Eye (tissue), 1 donor: Measurements from ENCODE around the gene SLC43A3.
"Not testable (repeated sequence)": the region's sequence is repeated elsewhere in the genome, so short reads cannot be mapped to it uniquely, and the experiment has no call there.

ENCODE experiments used
- DNase-seq: peaks from one replicate; pipeline ENCODE4 v3.0.0-alpha.2; 2015

SLC43A3 gene

DNA sequence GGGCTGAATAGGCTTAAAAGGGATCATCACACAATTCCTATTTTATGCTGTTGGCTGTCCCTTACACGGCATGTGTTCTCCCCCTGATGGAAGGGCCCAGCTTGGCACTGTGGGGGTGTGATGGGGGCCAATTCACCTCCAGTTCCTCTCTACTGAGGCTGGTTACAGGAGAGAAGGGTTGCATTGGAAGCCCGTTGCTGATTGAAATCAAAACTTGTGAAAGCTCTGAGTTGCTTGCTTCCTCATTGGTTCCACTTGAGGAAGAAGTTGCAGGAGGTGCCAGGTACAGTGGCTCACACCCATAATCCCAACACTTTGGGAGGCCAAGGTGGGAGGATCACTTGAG is 23.1 kb downstream of the SLC43A3 start:
- DNase-seq: no peak

DNA sequence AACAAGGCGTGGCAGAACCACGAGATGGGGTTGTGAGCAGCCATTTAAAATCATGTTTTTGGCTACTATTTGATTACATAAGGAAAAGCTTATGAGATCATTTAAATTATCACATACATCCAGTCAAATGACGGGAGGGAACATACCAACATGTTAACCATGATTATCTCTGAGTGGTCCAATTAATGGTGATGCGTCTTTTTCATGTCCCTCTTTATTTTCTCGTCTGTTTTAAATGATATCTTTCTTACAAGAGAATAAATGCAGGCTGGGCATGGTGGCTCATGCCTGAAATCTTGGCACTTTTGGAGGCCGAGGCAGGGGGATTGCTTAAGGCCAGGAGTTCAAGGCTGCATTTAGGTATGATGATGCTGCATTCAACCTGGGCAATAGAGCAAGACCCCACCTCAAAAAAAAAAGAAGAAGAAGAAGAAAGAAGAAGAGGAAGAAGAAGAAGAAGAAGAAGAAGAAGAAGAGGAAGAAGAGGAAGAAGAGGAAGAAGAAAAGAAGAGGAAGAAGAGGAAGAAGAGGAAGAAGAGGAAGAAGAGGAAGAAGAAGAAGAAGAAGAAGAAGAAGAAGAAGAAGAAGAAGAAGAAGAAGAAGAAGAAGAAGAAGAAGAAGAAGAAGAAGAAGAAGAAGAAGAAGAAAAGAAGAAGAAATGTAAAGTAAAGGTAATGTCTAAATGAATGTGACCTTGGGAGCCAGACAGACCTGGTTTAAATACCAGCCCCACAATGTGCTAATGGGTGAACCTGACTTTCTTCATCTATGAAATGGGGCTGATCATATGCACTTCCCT is 23.7 kb downstream of the SLC43A3 start:
- not testable (repeated sequence) for DNase-seq

DNA sequence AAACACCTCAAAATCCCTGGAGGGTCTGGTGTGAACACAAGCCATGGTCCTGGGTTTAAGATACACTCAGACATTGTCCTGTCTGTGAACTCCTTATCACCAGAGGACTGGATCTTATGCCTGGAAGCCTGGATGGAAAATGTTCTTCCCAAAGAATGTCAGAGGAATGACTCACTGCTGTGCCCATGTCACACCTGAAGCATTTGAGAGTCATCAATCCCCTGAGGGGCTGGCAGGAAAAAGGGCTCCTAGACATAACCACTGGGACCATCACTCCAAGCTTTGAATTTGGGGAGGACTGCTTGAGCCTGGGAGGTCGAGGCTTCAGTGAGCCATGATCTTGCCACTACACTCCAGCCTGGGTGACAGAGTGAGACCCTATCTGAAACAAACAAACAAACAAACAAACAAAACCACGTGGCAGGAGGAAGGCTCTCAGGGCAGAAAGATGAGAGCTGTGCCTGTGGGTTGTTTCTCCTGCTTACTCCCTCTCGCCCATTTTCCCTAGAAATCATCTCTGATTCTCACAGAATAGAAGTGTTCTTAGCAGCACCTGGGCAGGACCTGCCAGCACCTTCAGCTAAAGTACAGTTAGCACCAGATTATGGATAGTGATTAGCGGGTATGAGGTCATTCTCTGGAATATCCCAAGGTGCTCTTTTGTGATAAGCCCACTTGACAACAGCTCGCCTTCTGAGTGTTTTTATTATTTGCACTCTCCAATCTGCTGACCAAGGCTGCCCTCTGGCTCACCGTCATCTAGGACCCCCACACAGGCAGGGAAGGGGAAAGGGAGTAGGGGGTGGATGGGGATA is 24.5 kb downstream of the SLC43A3 start:
- DNase-seq: no peak

DNA sequence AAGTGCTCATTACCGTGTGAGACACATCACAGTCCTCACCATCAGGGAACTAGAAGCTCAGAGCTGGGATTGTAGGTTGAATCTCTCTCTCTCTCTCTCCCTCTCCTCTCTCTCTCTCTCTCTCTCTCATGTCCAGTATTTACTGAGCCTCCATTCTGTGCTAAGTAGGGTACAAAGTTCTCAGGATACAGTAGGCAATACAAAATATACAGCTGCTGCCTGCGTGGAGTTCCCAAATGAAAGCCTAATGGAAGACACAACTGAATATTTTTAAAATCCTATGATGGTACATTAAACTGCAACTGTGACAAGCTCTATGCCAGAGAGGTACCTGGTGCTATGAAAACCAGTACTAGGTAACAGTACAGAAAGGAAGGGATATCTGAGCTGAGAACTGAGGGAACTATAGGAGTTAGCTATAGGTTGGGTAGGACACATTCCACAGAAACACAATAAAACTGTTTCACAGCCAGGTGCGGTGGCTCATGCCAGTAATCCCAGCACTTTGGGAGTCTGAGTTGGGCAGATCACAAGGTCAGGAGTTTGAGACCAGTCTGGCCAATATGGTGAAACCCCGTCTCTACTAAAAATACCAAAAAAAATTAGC is 26.8 kb downstream of the SLC43A3 start:
- no peak for DNase-seq

DNA sequence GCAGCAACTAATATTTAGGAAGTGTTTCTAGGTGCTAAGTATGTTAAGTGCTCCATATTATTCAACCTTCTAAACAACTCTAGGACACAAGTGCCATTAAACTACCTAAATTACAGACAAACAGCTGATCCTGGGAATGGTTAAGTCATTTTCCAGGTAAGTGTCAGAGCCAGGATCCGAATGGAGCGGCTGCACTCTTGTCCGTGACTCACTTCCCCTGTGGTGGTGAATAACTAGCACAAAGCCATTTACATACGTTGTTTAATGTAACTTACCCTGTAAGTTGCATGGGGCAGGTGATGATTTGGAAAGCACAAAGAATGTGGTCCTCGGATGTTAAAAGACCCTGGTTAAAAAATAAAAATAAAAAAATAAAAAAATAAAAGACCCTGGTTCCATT is 27.7 kb downstream of the SLC43A3 start:
- DNase-seq: no peak

DNA sequence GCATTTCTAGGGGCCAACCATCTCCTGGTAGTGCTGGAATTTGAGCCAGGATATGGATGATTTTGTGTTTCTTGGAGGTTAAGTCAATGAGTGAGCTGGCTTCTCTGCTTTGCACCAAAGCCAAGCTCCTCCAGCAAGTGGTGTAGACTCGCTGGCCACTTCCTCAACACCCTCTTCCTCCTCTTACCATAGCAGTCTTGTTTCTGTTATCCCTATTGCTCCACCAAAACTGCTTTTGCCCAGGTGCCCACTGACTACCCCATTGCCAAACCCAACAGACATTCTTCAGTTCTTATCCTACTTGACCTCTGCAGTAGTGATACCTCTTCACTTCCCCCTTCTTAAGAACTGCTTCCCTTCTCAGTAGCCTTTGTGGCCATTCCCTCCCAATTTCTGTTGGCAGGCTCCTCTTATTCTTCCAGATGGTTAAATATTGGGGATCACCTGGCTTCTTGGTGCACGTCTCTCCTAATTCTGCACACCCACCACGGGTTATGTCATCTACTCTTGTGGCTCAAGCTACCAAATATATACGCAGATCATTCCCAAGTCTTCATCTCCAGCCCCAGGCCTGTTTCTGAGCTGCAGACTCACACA is 29.4 kb downstream of the SLC43A3 start:
- no peak for DNase-seq

DNA sequence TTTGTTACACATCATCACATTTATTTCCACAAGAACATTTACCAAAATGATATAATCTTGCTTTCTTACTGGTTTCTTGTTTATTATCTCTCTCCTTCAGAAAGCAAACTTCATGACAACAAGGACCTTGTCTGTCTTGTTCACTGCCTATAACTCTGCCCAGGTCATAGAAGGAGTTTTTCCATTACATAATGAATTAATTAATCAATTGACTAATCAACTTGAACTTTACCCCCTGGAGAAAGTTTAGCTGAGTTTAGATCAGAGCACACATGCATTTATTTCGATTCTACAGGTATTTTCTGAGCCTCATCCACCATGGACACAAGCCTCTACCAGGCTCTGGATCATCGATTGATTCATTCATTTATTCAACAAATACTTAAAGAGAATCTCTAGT is 30.2 kb downstream of the SLC43A3 start:
- no peak for DNase-seq

DNA sequence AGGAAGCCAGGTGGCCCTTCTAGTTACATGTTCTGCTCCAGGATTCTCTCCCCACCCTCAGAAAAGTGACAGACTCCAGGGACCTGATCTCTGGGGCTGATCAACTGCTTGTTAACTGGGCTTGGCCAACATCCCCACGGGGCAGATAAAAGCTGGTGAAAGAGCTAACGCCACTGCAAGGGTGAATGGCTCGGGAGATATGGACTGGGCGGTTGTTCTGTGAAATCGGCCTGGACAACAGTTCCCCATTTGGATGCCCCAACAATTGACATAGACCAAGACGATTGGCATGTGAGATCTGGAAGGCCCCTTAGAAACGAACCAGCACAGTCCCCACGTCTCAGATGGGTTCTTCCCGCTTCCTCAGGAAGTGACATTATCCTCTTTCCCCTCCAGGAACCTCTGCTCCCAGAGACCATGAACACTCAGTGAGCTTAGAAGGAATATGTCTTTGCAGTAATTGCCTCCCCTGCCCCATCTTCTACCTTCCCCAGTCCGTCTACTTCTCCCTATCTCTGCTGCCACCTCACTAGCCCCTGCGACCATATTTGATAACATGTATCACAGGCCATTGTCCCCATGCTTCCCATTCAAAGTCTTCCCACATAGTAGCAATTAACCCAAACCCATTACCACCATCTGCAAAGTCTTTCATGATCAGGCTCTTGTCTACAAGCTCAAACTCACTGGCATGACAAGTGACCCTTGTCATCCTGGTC is 30.9 kb downstream of the SLC43A3 start:
- DNase-seq: no peak

DNA sequence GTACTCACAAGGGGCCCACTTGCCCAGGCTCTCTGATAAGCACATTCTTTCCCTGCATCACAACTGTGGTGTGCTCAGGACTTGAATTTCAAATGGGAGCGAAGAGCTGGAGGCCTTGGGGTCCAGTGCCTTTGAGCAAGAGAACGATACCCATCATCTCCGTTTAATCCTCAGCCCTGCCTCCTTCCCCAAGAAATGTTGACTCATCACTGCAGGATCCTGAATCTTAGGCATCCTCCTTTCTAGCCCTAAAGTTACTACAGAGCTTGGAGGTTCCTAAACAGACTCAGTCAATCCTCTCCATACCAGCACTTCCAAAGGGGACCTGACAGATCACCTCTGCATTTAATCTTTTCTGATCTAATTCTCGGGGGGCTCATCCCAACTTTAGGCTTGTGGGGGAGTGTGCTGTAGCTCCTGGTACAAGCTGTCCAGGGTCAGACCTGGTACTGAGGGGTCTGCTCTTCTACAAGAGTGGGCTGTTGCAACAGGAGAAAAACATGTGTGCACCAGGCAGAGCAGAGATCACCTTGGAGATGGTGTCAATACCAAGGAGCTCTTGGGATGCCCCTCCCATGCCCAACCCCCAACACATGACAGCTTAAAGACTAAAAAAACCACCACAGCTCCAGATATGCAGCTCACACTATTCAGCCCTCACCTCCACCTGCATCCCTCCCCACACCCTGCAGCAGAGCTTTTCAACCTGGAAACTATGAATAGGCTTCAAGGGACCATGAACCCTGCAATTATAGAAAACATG is 32.5 kb downstream of the SLC43A3 start:
- no peak for DNase-seq

DNA sequence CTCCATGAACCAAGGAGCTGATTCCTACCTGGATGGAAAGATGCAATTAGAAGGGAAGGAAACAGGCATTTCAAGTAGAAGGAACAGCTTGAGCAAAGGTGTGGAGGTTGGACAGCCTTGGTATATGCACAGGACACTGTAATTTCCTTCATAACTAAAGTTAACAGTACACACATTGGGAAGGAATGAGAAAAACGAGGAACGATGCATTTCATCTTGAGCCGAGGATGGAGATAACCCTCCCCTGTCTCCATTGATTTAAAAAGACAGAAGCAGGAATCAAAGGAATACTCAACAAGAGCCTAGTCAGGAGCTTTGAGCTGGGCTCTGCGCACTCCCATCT is 34.2 kb downstream of the SLC43A3 start:
- DNase-seq: no peak

DNA sequence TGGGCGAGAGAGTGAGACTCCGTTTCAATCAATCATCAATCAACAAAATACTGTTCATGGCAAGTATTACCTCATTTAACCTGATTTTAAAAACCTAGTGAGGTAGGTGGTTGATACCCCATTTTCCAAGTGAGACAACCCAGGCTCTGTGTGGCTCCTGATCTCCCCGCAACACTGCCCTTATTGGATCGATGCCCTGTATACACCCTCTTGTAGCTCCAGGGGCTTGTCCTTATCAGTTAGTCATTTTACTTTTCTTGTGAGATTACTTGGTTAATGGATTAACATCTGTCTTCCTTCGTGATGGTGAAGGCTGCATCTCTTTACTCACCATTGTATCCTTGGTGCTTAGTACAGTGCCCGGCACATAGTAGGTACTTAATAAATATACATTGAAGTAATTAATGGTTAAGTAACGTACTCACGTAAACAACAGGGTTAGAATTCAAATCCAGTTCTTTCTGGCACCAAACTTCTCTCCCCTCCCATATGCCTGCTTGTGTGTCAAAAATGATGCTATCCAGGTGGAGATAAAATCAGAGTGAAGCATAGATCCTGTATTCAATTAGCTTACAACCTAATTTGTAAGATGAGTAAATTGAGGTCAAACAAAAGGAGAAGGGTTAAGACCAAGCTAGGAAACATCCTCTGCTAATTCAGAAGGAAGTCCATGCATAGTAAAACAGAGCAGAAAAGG is 34.7 kb downstream of the SLC43A3 start:
- DNase-seq: no peak

DNA sequence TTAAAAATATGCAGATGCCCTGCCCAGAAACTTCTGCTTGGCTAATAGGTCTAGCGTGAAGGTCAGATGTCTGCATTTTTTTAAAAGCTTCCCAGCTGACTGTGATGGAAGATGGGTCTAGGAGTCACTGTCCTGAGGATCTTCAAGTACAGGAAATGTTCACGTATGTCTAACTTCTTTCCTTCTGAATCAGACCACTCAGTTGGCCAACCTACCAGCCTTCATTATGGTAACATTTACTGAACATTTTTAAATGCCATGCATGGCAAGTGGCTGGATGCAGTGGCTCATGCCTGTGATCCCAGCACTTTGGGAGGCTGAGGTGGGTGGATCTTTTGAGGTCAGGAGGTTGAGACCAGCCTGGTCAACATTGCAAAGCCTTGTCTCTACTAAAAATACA is 35.4 kb downstream of the SLC43A3 start:
- no peak for DNase-seq

DNA sequence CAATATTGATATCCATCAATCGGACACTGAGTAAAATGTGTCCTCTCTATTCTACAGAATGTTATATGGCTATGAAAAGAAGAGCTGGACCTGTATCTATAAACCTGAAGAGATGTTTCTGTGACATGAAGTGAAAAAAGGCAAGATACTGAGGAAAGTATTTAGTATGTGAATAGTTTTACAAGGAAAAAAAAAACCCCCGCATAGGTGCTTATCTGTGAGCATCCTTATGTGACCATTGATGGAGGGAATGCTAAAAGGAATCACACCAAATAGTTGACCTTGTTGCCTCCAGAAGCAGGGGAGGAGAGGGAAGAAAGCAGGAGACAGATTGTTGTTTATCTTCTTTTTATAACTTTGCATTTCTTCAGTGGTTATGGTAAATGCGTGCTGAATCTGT is 35.8 kb downstream of the SLC43A3 start:
- DNase-seq: no peak

DNA sequence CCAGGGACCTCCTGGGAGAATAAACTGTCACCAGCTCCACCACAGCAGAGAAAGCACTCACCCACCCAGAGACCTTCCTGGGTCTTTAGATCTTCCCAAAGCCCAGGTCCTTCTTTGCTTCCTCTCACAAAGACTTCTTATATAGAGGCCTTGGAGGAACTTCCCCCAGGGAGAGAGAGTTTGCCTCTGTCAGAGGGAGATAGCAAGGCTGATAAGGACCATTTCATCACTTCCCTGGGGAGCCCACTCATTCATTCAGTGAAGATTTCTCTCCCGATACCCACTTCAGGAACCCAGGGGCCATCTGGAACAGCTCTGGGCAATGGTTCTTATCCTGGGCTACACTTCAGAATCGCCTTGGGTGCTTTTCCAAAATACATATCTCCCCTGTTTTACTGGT is 36.4 kb downstream of the SLC43A3 start, which contains the start of gene PRG2:
Gene PRG2 (minus strand): TSS at position 116 of the 400 bp plus-strand sequence. CDS start 706 bp downstream, outside the sequence.
- no peak for DNase-seq

DNA sequence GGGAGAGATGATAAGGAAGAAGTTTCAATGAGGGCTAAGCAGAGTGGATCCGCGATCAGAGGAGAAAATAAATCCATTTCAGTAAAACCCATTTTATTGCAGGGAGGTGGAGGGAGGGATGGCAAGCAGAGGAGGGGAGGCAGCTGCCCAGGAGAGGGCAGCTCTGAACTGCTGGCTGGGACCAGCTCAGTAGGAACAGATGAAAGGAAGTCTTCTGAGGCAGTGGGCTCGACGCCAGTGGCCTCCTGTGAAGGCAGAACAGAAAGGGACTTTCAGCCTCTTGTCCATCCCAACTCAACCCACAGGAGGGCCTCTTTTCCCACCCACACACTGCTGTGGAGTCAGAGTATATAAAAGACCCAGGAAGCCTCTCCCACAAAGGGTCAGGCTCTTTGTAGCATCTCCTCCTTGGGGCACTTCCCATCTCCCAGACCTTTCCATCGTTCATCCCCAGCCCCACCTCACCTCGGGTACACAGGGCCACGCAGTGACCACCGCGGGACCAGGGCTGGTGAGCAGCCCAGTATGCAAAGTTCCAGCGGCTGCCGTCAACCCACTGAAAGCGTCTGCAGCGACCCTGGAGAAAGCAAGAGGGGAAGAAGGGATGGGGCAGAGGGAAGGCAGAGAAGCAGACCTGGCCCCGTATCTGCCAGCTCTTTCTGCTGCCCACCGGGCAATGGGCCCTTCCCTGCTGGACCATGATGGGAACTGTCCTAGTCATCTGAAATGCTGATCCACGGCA is 39.5 kb downstream of the SLC43A3 start:
- no peak for DNase-seq

DNA sequence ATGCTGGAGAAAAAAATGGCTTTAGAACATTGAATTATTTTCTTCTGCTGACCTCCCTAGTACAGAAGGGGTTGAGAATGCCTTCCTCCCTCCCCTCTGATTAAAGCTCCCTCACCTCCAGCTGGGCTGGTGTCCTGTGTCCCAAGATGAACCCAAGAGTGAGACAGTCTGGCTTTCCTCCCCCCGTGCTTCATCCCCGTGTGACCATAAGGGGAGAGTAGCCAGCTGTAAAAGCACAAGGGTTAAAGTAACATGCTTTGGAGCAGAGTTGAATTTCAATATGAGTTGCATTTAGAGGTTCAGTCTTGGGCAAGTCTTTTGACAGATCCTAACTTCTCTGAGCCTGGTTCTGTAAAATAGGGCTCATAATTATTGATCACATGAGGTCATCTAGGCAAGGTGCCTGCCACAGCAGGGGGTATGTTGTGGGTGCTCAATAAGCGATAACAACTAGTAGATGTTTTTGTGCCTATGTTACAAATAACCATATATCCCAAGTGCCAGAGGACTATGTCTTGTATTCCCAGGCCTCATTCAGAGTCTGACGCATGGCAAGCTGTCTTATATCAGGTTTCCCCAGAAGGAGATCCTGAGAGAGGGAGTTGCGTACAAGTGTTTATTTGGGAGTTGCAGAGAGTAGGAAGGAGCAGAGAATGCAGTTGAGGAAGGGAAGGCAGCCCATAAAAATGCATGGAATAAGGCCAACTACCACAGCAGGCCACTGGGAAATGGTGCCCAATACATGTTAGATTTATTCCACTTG is 40.6 kb downstream of the SLC43A3 start:
- DNase-seq: no peak

DNA sequence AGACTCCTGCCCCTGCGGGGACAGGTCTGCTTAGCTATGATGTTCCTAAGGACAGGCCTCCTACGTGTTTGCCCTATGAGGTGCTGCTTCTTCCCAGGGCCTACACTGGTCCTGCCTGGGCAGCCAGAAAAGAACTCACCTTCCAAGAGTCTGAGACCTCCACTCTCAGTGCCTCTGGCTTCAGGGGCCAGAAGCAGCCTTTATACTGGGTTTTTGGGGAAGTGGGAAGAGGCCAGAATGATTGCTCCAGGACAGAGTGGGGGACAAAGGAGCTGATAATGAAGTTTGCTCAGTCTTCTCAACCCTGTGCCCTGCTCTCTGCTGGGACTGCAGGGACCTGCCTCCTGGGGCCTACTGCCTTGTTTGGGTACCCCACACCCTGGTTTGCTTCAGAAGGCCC is 45.9 kb downstream of the SLC43A3 start, which contains the start of gene PRG3:
Gene PRG3 (minus strand): TSS at position 176 of the 400 bp plus-strand sequence. CDS start 442 bp downstream, outside the sequence.
- DNase-seq: no peak

DNA sequence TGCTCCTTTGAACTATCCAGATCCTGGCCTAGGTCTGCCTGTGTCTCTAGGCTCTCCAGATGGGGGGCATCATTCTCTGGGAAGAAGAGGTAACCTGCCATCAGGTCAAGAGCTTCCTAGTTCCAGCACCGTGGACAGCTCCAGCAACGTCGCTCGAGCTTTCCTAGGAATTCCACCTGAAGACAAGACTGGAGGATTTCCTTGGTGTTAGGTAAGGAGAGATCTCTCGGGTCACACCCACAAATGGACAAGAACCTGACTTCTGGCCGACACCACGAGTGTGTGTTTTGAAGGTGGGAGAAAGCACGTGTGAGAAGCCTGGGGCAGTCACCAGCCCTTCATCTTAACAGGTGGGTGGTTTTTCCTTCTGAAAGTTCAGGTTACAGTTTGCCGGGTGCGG is 47.2 kb downstream of the SLC43A3 start:
- DNase-seq: peak; percentile 53

DNA sequence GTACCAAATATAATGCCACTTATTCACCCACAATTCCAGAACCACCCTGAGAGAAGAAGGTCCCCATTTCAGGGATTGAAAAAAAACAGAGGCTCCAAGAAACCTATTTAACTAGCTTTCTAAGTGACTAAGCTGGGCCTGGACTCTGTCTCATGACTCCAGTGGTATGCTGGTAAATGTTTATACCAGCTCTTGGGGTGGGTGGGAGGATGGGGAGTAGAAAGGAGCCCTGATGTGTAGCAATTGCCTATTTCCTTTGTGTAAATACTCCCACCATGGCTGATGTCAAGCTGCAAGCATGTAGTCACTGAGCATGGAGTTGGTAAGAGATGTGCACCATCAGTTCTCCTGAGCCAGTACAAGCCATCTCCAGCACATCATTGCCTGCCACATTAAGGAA is 48.7 kb downstream of the SLC43A3 start:
- DNase-seq: no peak

DNA sequence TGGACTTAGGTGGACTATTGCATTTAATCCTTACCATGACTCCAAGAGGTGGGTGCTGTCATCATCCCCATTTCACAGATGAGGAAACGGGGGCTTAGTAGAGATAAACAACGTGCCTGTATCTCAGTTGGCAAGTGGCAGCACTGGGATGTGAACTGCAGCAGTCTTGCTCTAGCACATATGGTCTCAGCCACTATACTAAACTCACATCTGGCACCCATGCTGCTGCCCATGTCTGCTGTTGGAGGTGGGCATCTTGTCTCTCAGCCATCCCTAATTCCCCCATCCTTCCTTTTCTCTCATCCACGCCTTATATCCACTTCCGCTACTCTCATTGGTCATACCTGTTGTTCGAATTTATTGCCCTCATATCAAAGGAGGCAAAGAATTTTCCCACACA is 49.8 kb downstream of the SLC43A3 start:
- no peak for DNase-seq
